Endothelial cell of umbilical vein (primary cell): ENCODE results near the gene CC2D2B. TPM values are rescaled to one million over a fixed set of nuclear protein-coding genes. Genes with fewer than 3 reads are reported as not detected.
A peak's percentile ranks its signal among the peaks of the same experiment; 100 is the strongest.

Source experiments
- BruUV-seq: library from RNA; stranded (reverse); fragments of 400-500 nt; replicated peaks from 2 replicates; lab custom pipeline; 2021; lab: Mats Ljungman, UMichigan
- CTCF ChIA-PET: fragments of 300-600, 350-600 bp; sonication (Branson Sonifier 250); formaldehyde crosslinking; loops from one replicate; lab custom pipeline; 2021; ENCODE audit warnings: antibody characterized with exemption, inconsistent platforms; lab: Charles Lee
- POLR2A ChIA-PET: fragments of 300-600, 350-600 bp; sonication (Branson Sonifier 250); formaldehyde crosslinking; loops from one replicate; lab custom pipeline; 2021; ENCODE audit warnings: antibody characterized with exemption, inconsistent platforms; lab: Charles Lee
- DNase-seq: peaks from one replicate; pipeline ENCODE4 v3.0.0-alpha.2; 2011; ENCODE audit warnings: low read depth, low spot score
- FAIRE-seq: peaks from 2 replicates; lab custom pipeline; 2011; peaks lifted over from hg19 to GRCh38; lab: Jason Lieb, UNC
- H2AFZ ChIP-seq: 2 replicates; pipeline ENCODE4 v1.6.0; 2012; ENCODE audit warnings: low read depth, low read length, control low read depth, inconsistent platforms
- H3K27ac ChIP-seq: 2 replicates; pipeline ENCODE4 v1.5.1; 2011; ENCODE audit warnings: low read depth, mild to moderate bottlenecking, control low read depth, low read length, moderate library complexity; ENCODE audit not compliant: insufficient read depth
- H3K27me3 ChIP-seq, 2 experiments: 2 replicates each; pipeline versions ENCODE4 v1.6.0 to v1.6.1; 2011; ENCODE audit warnings: low read length in 2 of 2, mixed read lengths in 1 of 2; ENCODE audit not compliant: control insufficient read depth in 2 of 2, insufficient read depth in 2 of 2
- H3K36me3 ChIP-seq, 2 experiments: 2 replicates in 1 of 2; 3 replicates in 1 of 2; pipeline ENCODE4 v1.5.1; 2011; ENCODE audit warnings: low read length in 2 of 2, mild to moderate bottlenecking in 1 of 2, moderate library complexity in 1 of 2; ENCODE audit not compliant: control insufficient read depth in 2 of 2, insufficient read depth in 2 of 2; ENCODE audit errors: extremely low read depth in 1 of 2
- H3K4me1 ChIP-seq: 3 replicates; pipeline ENCODE4 v1.5.1; 2011; ENCODE audit warnings: mild to moderate bottlenecking, low read length; ENCODE audit not compliant: control insufficient read depth, insufficient read depth; ENCODE audit errors: extremely low read depth
- H3K4me2 ChIP-seq: 2 replicates; pipeline ENCODE4 v1.6.1; 2011; ENCODE audit warnings: low read length, control low read depth, mixed read lengths; ENCODE audit not compliant: insufficient read depth
- H3K4me3 ChIP-seq, 3 experiments: fragments of 200-600 bp in 1 of 3; sonication (generic), shearing (Covaris generic) in 1 of 3; replicated peaks in 1 of 3; 2 replicates each; pipeline ENCODE4 v1.5.1; 2011 to 2016; ENCODE audit warnings: control low read depth in 3 of 3, low read length in 3 of 3, mild to moderate bottlenecking in 2 of 3, inconsistent platforms in 1 of 3, low read depth in 1 of 3, moderate library complexity in 1 of 3; ENCODE audit not compliant: insufficient read depth in 1 of 3
- H3K79me2 ChIP-seq: 2 replicates; pipeline ENCODE4 v1.6.0; 2012; ENCODE audit warnings: low read length, inconsistent platforms; ENCODE audit not compliant: control insufficient read depth, insufficient read depth
- H3K9ac ChIP-seq: replicated peaks from 2 replicates; pipeline ENCODE3; 2011; ENCODE audit warnings: low read length, control low read depth; ENCODE audit not compliant: insufficient read depth; ENCODE audit errors: extremely low read depth
- H3K9me1 ChIP-seq: replicated peaks from 3 replicates; pipeline ENCODE4 v1.6.0; 2011; ENCODE audit warnings: mild to moderate bottlenecking, low read length; ENCODE audit not compliant: control insufficient read depth, insufficient read depth; ENCODE audit errors: extremely low read depth
- H3K9me3 ChIP-seq: replicated peaks from 2 replicates; pipeline ENCODE4 v1.5.1; 2012; ENCODE audit warnings: low read length, inconsistent platforms; ENCODE audit not compliant: control insufficient read depth, insufficient read depth
- H4K20me1 ChIP-seq: replicated peaks from 2 replicates; pipeline ENCODE3; 2011; ENCODE audit warnings: mild to moderate bottlenecking, low read length; ENCODE audit not compliant: control insufficient read depth, insufficient read depth; ENCODE audit errors: extremely low read depth
- CTCF ChIP-seq, 2 donors: IDR thresholded peaks; 1 replicate in 1 of 2; 2 replicates in 1 of 2; pipeline ENCODE4 v1.5.1; 2011; ENCODE audit warnings: low read length in 2 of 2, mild to moderate bottlenecking in 2 of 2, moderate library complexity in 2 of 2, control low read depth in 1 of 2, inconsistent platforms in 1 of 2, low read depth in 1 of 2; ENCODE audit not compliant: insufficient read depth in 1 of 2; ENCODE audit errors: extremely low read depth in 1 of 2
- EZH2 ChIP-seq: IDR thresholded peaks from 2 replicates; pipeline ENCODE4 v1.6.1; 2012; ENCODE audit warnings: borderline replicate concordance, low read depth, mild to moderate bottlenecking, moderate library complexity, low read length, inconsistent platforms; ENCODE audit not compliant: severe bottlenecking
- FOS ChIP-seq: IDR thresholded peaks from 2 replicates; pipeline ENCODE4 v1.6.1; 2011; ENCODE audit warnings: mild to moderate bottlenecking, low read length, moderate library complexity, borderline replicate concordance; ENCODE audit not compliant: insufficient read depth
- GATA2 ChIP-seq: IDR thresholded peaks from 2 replicates; pipeline ENCODE4 v1.7.0; 2011; ENCODE audit warnings: low read depth, mild to moderate bottlenecking, moderate library complexity, mixed read lengths, low read length; ENCODE audit not compliant: insufficient read length, insufficient read depth
- JUN ChIP-seq: IDR thresholded peaks from 2 replicates; pipeline ENCODE4 v1.6.1; 2011; ENCODE audit warnings: borderline replicate concordance, low read depth; ENCODE audit not compliant: insufficient read length, insufficient read depth
- MAX ChIP-seq: IDR thresholded peaks from 2 replicates; pipeline ENCODE4 v1.6.1; 2011; ENCODE audit not compliant: insufficient read depth, insufficient read length
- MYC ChIP-seq: IDR thresholded peaks from one replicate; pipeline ENCODE4 v1.6.1; 2011; ENCODE audit warnings: mild to moderate bottlenecking, low read depth, low read length
- POLR2A ChIP-seq: IDR thresholded peaks from 2 replicates; pipeline ENCODE4 v1.6.1; 2012; ENCODE audit warnings: low read depth, mild to moderate bottlenecking, control low read depth, low read length
- POLR2AphosphoS5 ChIP-seq: IDR thresholded peaks from 2 replicates; pipeline ENCODE4 v1.6.1; 2012; ENCODE audit warnings: low read depth, mild to moderate bottlenecking, control low read depth, low read length, moderate library complexity; ENCODE audit not compliant: insufficient read depth
- dilution Hi-C: fragments of 300-500 bp; cut with MboI; formaldehyde crosslinking; loops from one replicate; pipeline ENCODE4 v1.15.0; 2019; ENCODE audit warnings: low sequenced_read_pairs; ENCODE audit not compliant: extremely low pct_ligation_motif_present
- intact Hi-C: fragments of 100-400 bp; cut with micrococcal nuclease; formaldehyde crosslinking; loops from one replicate; pipeline ENCODE4 v1.10.0; 2022
- polyA plus RNA-seq, 4 experiments: library from polyadenylated mRNA; depleted of rRNA in 3 of 4; stranded (reverse) in 3 of 4; unstranded in 1 of 4; fragments of >200 nt; gene quantifications; 2 replicates each; pipeline versions ENCODE4 v1.2.1 to v1.2.3, GENCODE V29; 2011 to 2012; ENCODE audit warnings: missing spikeins in 1 of 4
- total RNA-seq: library from RNA; stranded (reverse); gene quantifications from 2 replicates; pipeline ENCODE4 v1.2.3, GENCODE V29; 2021

The CC2D2B gene
- total and polyA plus RNA-seq, 2 donors (not counting 3 experiments of a cell fraction or from before 2014, with no cell fraction given), result 0.21 to 1.2 TPM

GRCh38 chr10:96038476-96039387, 131.0 kb downstream of the CC2D2B start:
- peaks cover 17% of the 10 kb centered on the region for H3K4me1 ChIP-seq
- no peak overlapping the region for H2AFZ ChIP-seq
- H3K9ac ChIP-seq, result no peak overlapping the region
- TF ChIP-seq POLR2AphosphoS5 (peak; percentile 25), POLR2A (no peak), GATA2 (peak; percentile 55)
- peaks cover 3% of the 10 kb centered on the region for H3K79me2 ChIP-seq
- dilution Hi-C loops, result no loop called here
- intact Hi-C loops, result loop anchor here (1.0 kb wide), 1 partner anchor 92 kb away; the partner anchor contains the start of gene ZNF518A
- H3K4me2 ChIP-seq, result no peak overlapping the region
- no peaks in the 10 kb centered on the region for H3K9me3 ChIP-seq
- ChIA-PET POLR2A (no interaction called here), CTCF (interaction anchor here (1.0 to 2.6 kb wide), 5 partner anchors 8 to 987 kb away, joined by 3 to 12 read pairs (median 3); partner anchors contain the start of gene ZNF518A)
- H3K27me3 ChIP-seq, result peaks cover 0 to 3% of the 10 kb centered on the region in 2 experiments
- DNase-seq, result peak; percentile 89
- H3K9me1 ChIP-seq, result no peaks in the 10 kb centered on the region
- peak; percentile 15 for FAIRE-seq
- no TSS peak for BruUV-seq
- H4K20me1 ChIP-seq, result no peaks in the 10 kb centered on the region
- peak overlapping the region; percentile 63 for H3K27ac ChIP-seq
- no peak overlapping the region for H3K4me3 ChIP-seq
- H3K36me3 ChIP-seq, result no peaks in the 10 kb centered on the region

- no peak overlapping the region for H3K4me3 ChIP-seq
- H3K36me3 ChIP-seq, result no peaks in the 10 kb centered on the region
- H3K9me1 ChIP-seq, result no peaks in the 10 kb centered on the region
- dilution Hi-C loops, result no loop called here
- no peak for DNase-seq
- no peak overlapping the region for H2AFZ ChIP-seq
- H3K27ac ChIP-seq, result no peak overlapping the region
- no peaks in the 10 kb centered on the region for H3K9me3 ChIP-seq
- peaks cover 26% of the 10 kb centered on the region for H3K4me1 ChIP-seq
- H3K9ac ChIP-seq, result no peak overlapping the region
- H3K4me2 ChIP-seq, result no peak overlapping the region
- TF ChIP-seq MYC (no peak), GATA2 (no peak), POLR2AphosphoS5 (no peak), MAX (no peak), EZH2 (no peak), POLR2A (no peak), JUN (no peak), FOS (no peak), CTCF (IDR thresholded peaks at IDR 0.05; ENCODE audit: extremely low read depth in 1 of 2, insufficient read depth in 1 of 2, low read depth in 1 of 2, low read length in 2 of 2) (no peak)
- no TSS peak for BruUV-seq
- no peak for FAIRE-seq
- H3K27me3 ChIP-seq, result no peaks in the 10 kb centered on the region
- intact Hi-C loops, result loop anchor here (5.0 to 10.0 kb wide), 2 partner anchors 134 to 544 kb away; partner anchors contain the start of genes CC2D2B and TM9SF3
- CTCF ChIA-PET, result no interaction called here
- no peaks in the 10 kb centered on the region for H4K20me1 ChIP-seq
- peaks cover 27% of the 10 kb centered on the region for H3K79me2 ChIP-seq
- POLR2A ChIA-PET, result no interaction called here
Observed at GRCh38 chr10:96041146-96041545, 133.4 kb downstream of the CC2D2B start.
